ENCODE results near the gene SSBP4. TPM values are rescaled to one million over a fixed set of nuclear protein-coding genes. Genes with fewer than 3 reads are reported as not detected.

The SSBP4 gene
- total RNA-seq, 4 donors from 2014 or later: 23.7 to 48.1 (median 26.1) TPM

DNA sequence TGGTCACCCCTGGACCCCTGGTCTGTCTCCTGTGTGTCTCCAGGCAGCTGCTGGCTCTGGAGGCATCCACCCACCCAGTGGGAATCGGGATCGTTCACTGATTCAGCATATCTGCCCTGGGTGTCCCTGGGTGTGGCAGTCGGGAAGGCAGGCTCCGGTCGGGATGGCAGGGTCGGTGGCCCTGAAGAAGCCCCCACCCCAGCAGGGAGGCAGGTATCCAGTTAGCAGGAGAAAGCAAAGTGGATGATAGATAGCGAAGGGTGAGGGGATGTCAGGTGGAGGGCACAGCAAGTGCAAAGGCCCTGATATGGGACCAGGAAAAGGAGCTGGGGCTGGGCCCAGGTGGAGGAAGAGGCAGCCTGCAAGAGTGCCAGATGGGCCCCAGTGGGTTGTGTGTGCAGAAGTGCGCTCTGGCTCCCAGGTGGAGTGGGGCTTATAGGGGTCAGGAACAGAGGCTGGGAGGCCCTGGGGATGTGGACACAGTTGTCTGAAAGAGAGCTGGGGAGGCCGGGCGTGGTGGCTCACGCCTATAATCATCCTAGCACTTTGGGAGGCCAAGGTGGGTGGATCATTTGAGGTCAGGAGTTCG is 2.3 kb downstream of the SSBP4 start:
- intact Hi-C loops (cut with DNase I): no loop called here
- TF ChIP-seq POLR2A (IDR thresholded peaks at IDR 0.05): no peak
- TF ChIP-seq, protein P1, sequence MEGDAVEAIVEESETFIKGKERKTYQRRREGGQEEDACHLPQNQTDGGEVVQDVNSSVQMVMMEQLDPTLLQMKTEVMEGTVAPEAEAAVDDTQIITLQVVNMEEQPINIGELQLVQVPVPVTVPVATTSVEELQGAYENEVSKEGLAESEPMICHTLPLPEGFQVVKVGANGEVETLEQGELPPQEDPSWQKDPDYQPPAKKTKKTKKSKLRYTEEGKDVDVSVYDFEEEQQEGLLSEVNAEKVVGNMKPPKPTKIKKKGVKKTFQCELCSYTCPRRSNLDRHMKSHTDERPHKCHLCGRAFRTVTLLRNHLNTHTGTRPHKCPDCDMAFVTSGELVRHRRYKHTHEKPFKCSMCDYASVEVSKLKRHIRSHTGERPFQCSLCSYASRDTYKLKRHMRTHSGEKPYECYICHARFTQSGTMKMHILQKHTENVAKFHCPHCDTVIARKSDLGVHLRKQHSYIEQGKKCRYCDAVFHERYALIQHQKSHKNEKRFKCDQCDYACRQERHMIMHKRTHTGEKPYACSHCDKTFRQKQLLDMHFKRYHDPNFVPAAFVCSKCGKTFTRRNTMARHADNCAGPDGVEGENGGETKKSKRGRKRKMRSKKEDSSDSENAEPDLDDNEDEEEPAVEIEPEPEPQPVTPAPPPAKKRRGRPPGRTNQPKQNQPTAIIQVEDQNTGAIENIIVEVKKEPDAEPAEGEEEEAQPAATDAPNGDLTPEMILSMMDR (IDR thresholded peaks at IDR 0.05): no peak
- Histone ChIP-seq H3K9me3 (no peaks in the 10 kb centered on the region), H3K27me3 (peaks cover 0 to 20% (median 0%) of the 10 kb centered on the region in 4 donors), H3K4me3 (peak overlapping the region in 1 of 4 donors; percentile 90), H3K27ac (peak overlapping the region in 2 of 4 donors; percentile 94), H3K4me1 (peaks cover 48 to 95% (median 64%) of the 10 kb centered on the region in 3 donors), H3K36me3 (no peaks in the 10 kb centered on the region)
- 63 to 79% methylated on average over 6 to 9 of the region's 12 CpGs for WGBS, 2 donors
- no peak for DNase-seq

DNA sequence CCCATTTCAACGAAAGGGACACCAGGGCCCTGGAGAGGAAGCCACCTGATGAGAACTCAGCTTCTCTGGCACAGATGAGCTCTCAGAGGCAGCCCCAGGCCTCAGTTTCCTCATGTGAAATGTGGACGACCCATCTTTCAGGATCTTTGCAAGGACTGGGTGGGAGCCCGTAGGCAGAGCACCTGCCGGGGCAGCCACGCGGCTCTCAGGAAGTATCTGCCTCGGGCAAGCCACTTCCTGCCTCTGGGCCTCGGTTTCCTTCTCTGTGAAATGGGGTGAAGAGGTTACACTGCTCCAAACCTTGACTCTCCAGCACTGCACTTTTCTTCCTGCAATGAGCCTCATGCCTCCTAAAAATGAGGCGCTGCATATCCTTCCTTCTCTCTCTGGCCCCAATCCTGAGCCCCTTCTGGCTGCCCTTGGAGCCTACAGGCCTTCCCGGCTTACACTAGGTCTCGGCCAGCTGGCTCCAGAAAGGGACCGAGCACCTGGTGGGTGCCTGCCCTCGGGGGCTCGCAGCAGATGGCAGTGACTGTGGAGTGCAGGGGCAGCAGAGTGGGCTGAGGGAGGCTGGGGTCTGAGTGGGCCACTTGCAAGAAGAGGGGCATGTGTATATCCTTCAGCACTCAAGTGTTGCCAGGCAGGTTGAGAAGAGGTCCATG is 3.5 kb downstream of the SSBP4 start:
- Histone ChIP-seq H3K4me3 (no peak overlapping the region), H3K4me1 (peaks cover 44 to 95% (median 56%) of the 10 kb centered on the region in 3 donors), H3K9me3 (no peaks in the 10 kb centered on the region), H3K36me3 (no peaks in the 10 kb centered on the region), H3K27ac (peak overlapping the region in 2 of 4 donors; percentile 67 to 81), H3K27me3 (peaks cover 0 to 8% (median 0%) of the 10 kb centered on the region in 4 donors)
- no peak for DNase-seq
- 41 to 100% methylated on average over 2 to 5 of the region's 14 CpGs for WGBS, 2 donors
- TF ChIP-seq, protein P1 (IDR thresholded peaks at IDR 0.05): no peak
- no peak for TF ChIP-seq POLR2A (IDR thresholded peaks at IDR 0.05)
- intact Hi-C loops (cut with DNase I): no loop called here

DNA sequence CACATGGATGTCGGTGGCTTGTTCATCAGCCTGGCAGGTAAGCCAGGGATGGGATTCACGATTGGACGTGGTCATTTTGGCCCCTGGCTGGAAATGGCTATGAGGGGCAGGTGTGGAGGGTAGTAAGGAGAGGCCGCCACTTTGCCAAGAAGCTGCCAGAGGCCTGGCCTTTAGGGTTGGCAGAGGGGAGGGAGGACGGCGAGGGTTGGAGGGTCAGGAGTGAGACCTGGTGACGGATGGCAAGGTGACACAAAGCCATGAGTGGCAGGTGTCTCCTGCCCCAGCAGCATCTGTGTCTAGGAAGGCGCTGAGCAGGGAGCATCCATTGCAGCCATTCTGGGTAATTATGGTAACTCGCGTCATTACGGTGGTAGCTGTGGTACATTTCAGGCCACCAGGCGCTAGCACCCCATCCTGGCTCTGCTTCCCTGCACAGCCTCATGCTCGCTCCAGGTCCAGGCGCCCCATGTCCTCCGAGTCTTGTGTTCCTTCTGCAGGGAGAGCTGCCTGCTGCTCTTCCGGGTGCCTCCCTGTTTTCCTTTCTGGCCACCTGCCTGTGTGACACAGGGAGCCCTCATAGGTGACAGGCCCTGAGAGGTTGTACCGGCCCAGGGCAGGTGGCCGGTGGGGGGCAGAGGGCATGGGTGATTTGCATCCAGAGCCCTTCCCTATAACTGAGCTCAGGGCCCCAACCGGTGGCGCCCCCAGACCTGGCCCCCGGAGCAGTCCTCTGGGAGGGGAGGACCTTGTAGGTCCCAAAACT is 4.2 kb downstream of the SSBP4 start:
- peaks cover 0 to 6% (median 0%) of the 10 kb centered on the region in 3 donors for H3K36me3 ChIP-seq
- H3K27me3 ChIP-seq: no peaks in the 10 kb centered on the region
- 69 to 74% methylated on average over 6 to 12 of the region's 21 CpGs for WGBS, 2 donors
- TF ChIP-seq, protein P1 (IDR thresholded peaks at IDR 0.05): no peak
- no peak for TF ChIP-seq POLR2A (IDR thresholded peaks at IDR 0.05)
- H3K4me3 ChIP-seq: no peak overlapping the region
- H3K27ac ChIP-seq: peak overlapping the region in 2 of 4 donors; percentile 67 to 81
- H3K4me1 ChIP-seq: peaks cover 36 to 93% (median 48%) of the 10 kb centered on the region in 3 donors
- DNase-seq: no peak
- intact Hi-C loops (cut with DNase I): no loop called here
- H3K9me3 ChIP-seq: no peaks in the 10 kb centered on the region

DNA sequence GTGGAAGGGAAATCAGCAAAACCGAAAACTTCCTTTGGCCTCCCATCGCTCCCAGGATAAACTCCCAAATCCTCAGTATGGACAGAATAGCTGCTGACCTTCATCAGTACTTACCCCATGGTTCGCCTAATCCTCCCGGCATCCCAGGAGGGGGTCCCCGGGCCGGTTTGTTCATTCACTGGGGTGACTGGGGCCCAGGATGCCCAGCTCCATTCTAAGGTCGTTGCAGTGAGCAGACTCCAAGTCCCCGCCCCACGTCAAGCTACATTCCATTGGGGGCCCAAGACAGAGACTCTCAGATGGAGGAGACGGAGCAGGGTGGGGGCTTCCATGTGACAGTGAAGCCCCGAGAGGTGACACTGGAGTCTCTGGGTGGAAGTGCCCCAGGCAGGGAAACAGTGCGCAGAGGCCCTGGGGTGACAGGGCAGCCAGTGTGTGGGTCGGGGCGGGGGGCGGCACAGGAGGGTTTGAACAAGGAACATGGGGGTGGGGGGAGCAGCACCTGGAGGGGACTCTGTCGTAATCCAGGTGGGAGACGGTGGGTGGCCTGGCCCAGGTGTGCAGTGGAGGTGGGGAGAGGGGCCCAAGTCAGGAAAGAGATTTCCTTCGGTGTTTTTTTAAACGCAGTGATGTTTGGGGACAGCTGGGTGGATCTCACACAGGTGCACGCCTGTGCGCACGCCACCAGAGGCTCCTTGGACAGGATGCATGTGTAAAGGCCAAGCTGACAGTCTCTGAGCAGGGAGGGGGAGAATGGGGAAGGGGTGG is 5.1 kb downstream of the SSBP4 start:
- no peak for DNase-seq
- H3K36me3 ChIP-seq: peaks cover 0 to 6% (median 0%) of the 10 kb centered on the region in 3 donors
- peaks cover 33 to 95% (median 51%) of the 10 kb centered on the region in 3 donors for H3K4me1 ChIP-seq
- intact Hi-C loops (cut with DNase I): no loop called here
- 70 to 74% methylated on average over 10 to 14 of the region's 22 CpGs for WGBS, 2 donors
- no peaks in the 10 kb centered on the region for H3K9me3 ChIP-seq
- H3K4me3 ChIP-seq: no peak overlapping the region
- peak overlapping the region in 2 of 4 donors; percentile 67 to 81 for H3K27ac ChIP-seq
- TF ChIP-seq, protein P1 (IDR thresholded peaks at IDR 0.05): no peak
- TF ChIP-seq POLR2A (IDR thresholded peaks at IDR 0.05): no peak
- no peaks in the 10 kb centered on the region for H3K27me3 ChIP-seq
